ENCODE data around the gene SCGN. TPM values are rescaled to one million over a fixed set of nuclear protein-coding genes. Genes with fewer than 3 reads are reported as not detected.

Gene SCGN
- total and polyA plus RNA-seq, 2 of the 13 experiments (the other 11 are each of a cell fraction or from before 2014, with no cell fraction given): 2.9 to 29.0 TPM

- no peak for TF ChIP-seq KIAA2018 (CRISPR knock-in tag; IDR thresholded peaks at IDR 0.05; ENCODE audit: borderline replicate concordance)
- TF ChIP-seq IRF1 (CRISPR knock-in tag; IDR thresholded peaks at IDR 0.05; ENCODE audit: low read depth): no peak
- no peak for TF ChIP-seq ZNF891 (CRISPR knock-in tag; IDR thresholded peaks at IDR 0.05)
- TF ChIP-seq MLX (CRISPR knock-in tag; IDR thresholded peaks at IDR 0.05): no peak
- no peak; the same call in 1 of the 2 replicates for TF ChIP-seq ZNF687 (CRISPR knock-in tag; IDR thresholded peaks at IDR 0.05)
- no peak for TF ChIP-seq ATF6 (CRISPR knock-in tag; conservative IDR thresholded peaks at IDR 0.05)
- TF ChIP-seq BCLAF1 (IDR thresholded peaks at IDR 0.05): no peak
- TF ChIP-seq ZMYM3 (CRISPR knock-in tag; IDR thresholded peaks at IDR 0.05): no peak; the same call in 1 of the 2 replicates
- TF ChIP-seq TBL1XR1 (IDR thresholded peaks at IDR 0.05; ENCODE audit: borderline replicate concordance, low read length, partially characterized antibody): no peak
- no peak for TF ChIP-seq ZNF709 (CRISPR knock-in tag; IDR thresholded peaks at IDR 0.05)
These were observed 11.6 kb upstream of the SCGN start (continued) for GRCh38 chr6:25640446-25640845.
